CD1c-positive myeloid dendritic cell (primary cell): ENCODE data around the gene PRR33.
A peak's percentile ranks its signal among the peaks of the same experiment; 100 is the strongest.

Experiments
- DNase-seq: peaks from one replicate; pipeline ENCODE4 v3.0.0-alpha.2; 2016; ENCODE audit errors: extremely low spot score

Gene PRR33

GRCh38 chr11:1847006-1847735 is 44.5 kb downstream of the PRR33 start:
- no peak for DNase-seq

- DNase-seq = no peak
Measured at GRCh38 chr11:1846453-1846932, 45.2 kb downstream of the PRR33 start.

- no peak for DNase-seq
Measured at GRCh38 chr11:1845561-1846452, 45.9 kb downstream of the PRR33 start.

GRCh38 chr11:1845095-1845429 is 46.6 kb downstream of the PRR33 start:
- DNase-seq = no peak

GRCh38 chr11:1844221-1845094 is 47.2 kb downstream of the PRR33 start:
- DNase-seq = peak; percentile 59

GRCh38 chr11:1843796-1844195 is 47.9 kb downstream of the PRR33 start:
- DNase-seq = no peak

GRCh38 chr11:1843098-1843473 is 48.6 kb downstream of the PRR33 start:
- DNase-seq = no peak

- no peak for DNase-seq
Measured at GRCh38 chr11:1842149-1843097, 49.3 kb downstream of the PRR33 start.

GRCh38 chr11:1841511-1842148 is 50.1 kb downstream of the PRR33 start:
- no peak for DNase-seq

- DNase-seq = no peak
Measured at GRCh38 chr11:1840780-1841480, 50.8 kb downstream of the PRR33 start.

- peak; percentile 92 for DNase-seq
Measured at GRCh38 chr11:1839924-1840779, 51.5 kb downstream of the PRR33 start.

GRCh38 chr11:1839204-1839923 is 52.3 kb downstream of the PRR33 start:
- DNase-seq = no peak

- DNase-seq = no peak
Measured at GRCh38 chr11:1838426-1839144, 53.1 kb downstream of the PRR33 start, which contains the start of gene TNNI2. Gene TNNI2 (plus strand): TSS chr11:1838981. CDS start chr11:1839697, 716 bp downstream.
